B cell (primary cell): Measurements from ENCODE around the gene LACTB. TPM values are rescaled to one million over a fixed set of nuclear protein-coding genes. Genes with fewer than 3 reads are reported as not detected.

ENCODE experiments used
- ATAC-seq: fragments of 200-7000 bp; cut with Tn5 transposase; one replicate; pipeline ENCODE4 v1.10.0; 2021; ENCODE audit warnings: low read depth, mild to moderate bottlenecking, moderate number of reproducible peaks, moderate library complexity
- CTCF ChIA-PET: fragments of 350-600 bp; sonication (Branson Sonifier 250); formaldehyde crosslinking; loops from one replicate; lab custom pipeline; 2021; ENCODE audit warnings: antibody characterized with exemption, inconsistent platforms; lab: Charles Lee
- POLR2A ChIA-PET: fragments of 350-600 bp; sonication (Branson Sonifier 250); formaldehyde crosslinking; loops from one replicate; lab custom pipeline; 2021; ENCODE audit warnings: antibody characterized with exemption; lab: Charles Lee
- DNase-seq: peaks from one replicate; pipeline ENCODE4 v3.0.0; 2013
- H2AFZ ChIP-seq: 2 replicates; pipeline ENCODE4 v1.6.1; 2012; ENCODE audit warnings: mild to moderate bottlenecking, low read depth, low read length; ENCODE audit not compliant: insufficient read depth, poor library complexity, severe bottlenecking
- H3K27ac ChIP-seq, 2 donors: 1 replicate in 1 of 2; 2 replicates in 1 of 2; pipeline ENCODE4 v1.5.1; 2012 to 2013; ENCODE audit warnings: low read length in 2 of 2, mild to moderate bottlenecking in 2 of 2, moderate library complexity in 1 of 2
- H3K27me3 ChIP-seq, 4 experiments: fragments of 200-600 bp in 1 of 4; sonication (generic) in 1 of 4; replicated peaks in 1 of 4; 1 replicate in 2 of 4; 2 replicates in 2 of 4; pipeline versions ENCODE4 v1.6.1 to v1.7.0; 2013 to 2016; ENCODE audit warnings: low read length in 3 of 4, mild to moderate bottlenecking in 2 of 4, mixed read lengths in 1 of 4, moderate library complexity in 1 of 4; ENCODE audit not compliant: insufficient read depth in 4 of 4, control insufficient read depth in 3 of 4; ENCODE audit errors: control extremely low read depth in 1 of 4
- H3K36me3 ChIP-seq, 2 experiments: replicated peaks in 1 of 2; 1 replicate in 1 of 2; 2 replicates in 1 of 2; pipeline versions ENCODE4 v1.6.1 to v1.7.1; 2013; ENCODE audit warnings: low read length in 1 of 2; ENCODE audit not compliant: insufficient read depth in 2 of 2, control insufficient read depth in 1 of 2; ENCODE audit errors: control extremely low read depth in 1 of 2, extremely low read depth in 1 of 2
- H3K4me1 ChIP-seq, 2 donors: fragments of 200-600 bp in 1 of 2; sonication (generic) in 1 of 2; 1 replicate in 1 of 2; 2 replicates in 1 of 2; pipeline versions ENCODE4 v1.5.1 to v1.6.1; 2013 to 2017; ENCODE audit warnings: low read length in 2 of 2; ENCODE audit not compliant: control insufficient read depth in 2 of 2, insufficient read depth in 2 of 2
- H3K4me2 ChIP-seq: replicated peaks from 2 replicates; pipeline ENCODE3; 2012; ENCODE audit warnings: mild to moderate bottlenecking, low read depth, low read length; ENCODE audit not compliant: poor library complexity, severe bottlenecking
- H3K4me3 ChIP-seq, 5 experiments: fragments of 200-600 bp in 1 of 5; sonication (generic) in 1 of 5; 1 replicate in 3 of 5; 2 replicates in 2 of 5; pipeline versions ENCODE4 v1.5.1 to v1.7.0; 2011 to 2016; ENCODE audit warnings: low read length in 4 of 5, mild to moderate bottlenecking in 4 of 5, low read depth in 2 of 5, control low read depth in 1 of 5, moderate library complexity in 1 of 5; ENCODE audit not compliant: insufficient read depth in 1 of 5; ENCODE audit errors: control extremely low read depth in 1 of 5, extremely low read depth in 1 of 5
- H3K79me2 ChIP-seq: fragments of 200-600 bp; sonication (generic); one replicate; pipeline ENCODE4 v1.6.0; 2016; ENCODE audit warnings: low read length; ENCODE audit not compliant: control insufficient read depth, insufficient read depth
- H3K9ac ChIP-seq: fragments of 200-600 bp; sonication (generic); 2 replicates; pipeline ENCODE4 v1.6.1; 2017; ENCODE audit warnings: mild to moderate bottlenecking, low read length, moderate library complexity
- H3K9me3 ChIP-seq, 3 donors: one replicate each; pipeline versions ENCODE4 v1.6.1 to v1.7.1; 2013; ENCODE audit warnings: low read length in 2 of 3; ENCODE audit not compliant: control insufficient read depth in 2 of 3, insufficient read depth in 1 of 3; ENCODE audit errors: control extremely low read depth in 1 of 3
- H4K20me1 ChIP-seq: 2 replicates; pipeline ENCODE4 v1.6.0; 2012; ENCODE audit warnings: mild to moderate bottlenecking, low read length; ENCODE audit not compliant: insufficient read depth, control insufficient read depth, poor library complexity, severe bottlenecking
- H3K27ac Mint-ChIP-seq: one replicate; pipeline ENCODE4 v1.8.0; 2021; ENCODE audit warnings: mixed read lengths
- H3K27me3 Mint-ChIP-seq: one replicate; pipeline ENCODE4 v1.8.0; 2021; ENCODE audit warnings: mixed read lengths
- H3K4me1 Mint-ChIP-seq: one replicate; pipeline ENCODE4 v1.8.0; 2021; ENCODE audit warnings: mixed read lengths
- H3K4me3 Mint-ChIP-seq: one replicate; pipeline ENCODE4 v1.8.0; 2021; ENCODE audit warnings: mixed read lengths
- H3K9me3 Mint-ChIP-seq: one replicate; pipeline ENCODE4 v1.8.0; 2022; ENCODE audit warnings: mixed read lengths; ENCODE audit not compliant: insufficient read depth
- EZH2 ChIP-seq: IDR thresholded peaks from 2 replicates; pipeline ENCODE4 v1.6.1; 2012; ENCODE audit warnings: borderline replicate concordance, low read depth, mild to moderate bottlenecking, moderate library complexity, low read length; ENCODE audit not compliant: insufficient read depth, poor library complexity, severe bottlenecking
- WGBS: methylation state at CpG from one replicate; pipeline ENCODE4 v1.1.5; 2013; ENCODE audit warnings: missing lambda C conversion rate; ENCODE audit not compliant: insufficient coverage; 5-methylcytosine and 5-hydroxymethylcytosine counted together
- intact Hi-C: fragments of 100-400 bp; cut with micrococcal nuclease; formaldehyde crosslinking; loops from one replicate; pipeline ENCODE4 v1.10.0; 2022
- polyA plus RNA-seq: library from polyadenylated mRNA; depleted of rRNA; stranded (reverse); fragments of >200 nt; gene quantifications from 2 replicates; pipeline ENCODE4 v1.2.3, GENCODE V29; 2012
- total RNA-seq, 2 donors: library from RNA; stranded (reverse); fragments of 120-200 nt in 1 of 2; gene quantifications; 1 replicate in 1 of 2; 2 replicates in 1 of 2; pipeline versions ENCODE4 v1.2.3 to v1.2.4, GENCODE V29; 2013 to 2022
- TF ChIP-seq, protein P1 (sequence below): fragments of 200-600 bp; IDR thresholded peaks from one replicate; pipeline ENCODE4 v1.8.0; 2022; ENCODE audit warnings: antibody characterized with exemption, mild to moderate bottlenecking

Gene LACTB
- total and polyA plus RNA-seq, 2 donors (not counting 1 experiment from before 2014, with no cell fraction given) = 5.0 to 20.0 TPM

DNA sequence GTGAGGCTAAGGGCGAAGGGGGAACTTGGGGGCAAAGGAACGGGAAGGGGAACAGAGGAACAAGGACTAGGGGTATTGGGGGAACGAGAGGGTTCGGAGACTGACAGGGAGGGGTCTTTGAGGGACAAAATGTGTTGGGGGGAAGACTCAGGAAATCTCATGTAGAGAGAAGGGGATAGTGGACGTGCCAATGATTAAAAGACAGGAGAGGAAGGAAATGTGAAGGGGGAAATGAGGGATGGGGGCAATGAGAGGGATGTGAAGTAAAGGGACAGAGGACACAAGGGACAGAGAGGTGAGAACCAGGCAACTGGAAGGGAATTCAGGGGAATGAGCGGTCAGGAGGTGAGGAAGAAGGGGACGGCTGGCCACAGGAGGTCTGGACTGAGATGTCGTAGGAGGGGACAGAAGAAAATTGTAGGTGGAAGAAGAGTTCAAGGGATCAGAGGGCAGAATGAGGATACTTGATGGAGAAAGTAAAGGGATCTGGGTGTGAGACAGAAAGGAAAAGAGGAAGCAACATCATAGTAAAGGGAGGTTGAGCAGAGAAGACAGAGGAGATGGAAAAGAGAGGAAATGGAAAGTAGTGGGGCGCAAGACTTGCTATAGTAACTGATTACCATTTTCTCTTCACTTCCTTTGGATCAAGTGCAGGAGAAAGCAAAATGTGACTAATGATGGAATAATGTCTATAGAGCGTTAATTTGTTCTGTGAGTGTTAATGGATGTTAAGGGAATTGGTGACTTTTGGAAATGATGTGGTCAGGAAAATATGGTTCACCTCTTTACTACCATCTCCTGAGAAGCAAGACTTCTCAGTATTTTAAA lies 68.5 kb downstream of the LACTB start:
- ChIA-PET CTCF (interaction anchor here (0.6 to 1.6 kb wide), 2 partner anchors 88 to 734 kb away, joined by 3 to 5 read pairs; no protein-coding TSS in a partner anchor), POLR2A (interaction anchor here (0.9 to 1.6 kb wide), 3 partner anchors 32 to 88 kb away, joined by 6 to 13 read pairs (median 9); partner anchors contain the start of gene RPS27L)
- Mint-ChIP-seq H3K27me3 (no peaks in the 10 kb centered on the region), H3K27ac (peak overlapping the region; percentile 94), H3K4me3 (peak overlapping the region; percentile 98), H3K9me3 (no peaks in the 10 kb centered on the region), H3K4me1 (peaks cover 61% of the 10 kb centered on the region)
- Histone ChIP-seq H3K36me3 (no peaks in the 10 kb centered on the region), H3K27ac (peak overlapping the region; percentile 92 to 93), H3K9me3 (no peaks in the 10 kb centered on the region), H3K4me3 (peak overlapping the region; percentile 78 to 99 (median 94)), H4K20me1 (no peaks in the 10 kb centered on the region), H3K4me2 (peak overlapping the region; percentile 93), H3K9ac (peak overlapping the region; percentile 95), H3K4me1 (peaks cover 49 to 54% of the 10 kb centered on the region in 2 donors), H2AFZ (peak overlapping the region; percentile 95), H3K79me2 (peaks cover 63% of the 10 kb centered on the region), H3K27me3 (no peaks in the 10 kb centered on the region)
- intact Hi-C loops = loop anchor here (1.0 to 5.0 kb wide), 7 partner anchors 33 to 903 kb away; partner anchors contain the start of genes APH1B, CIAO2A, LACTB and RPS27L
- peak; percentile 63 for DNase-seq
- ATAC-seq = no peak
- TF ChIP-seq, protein P1, sequence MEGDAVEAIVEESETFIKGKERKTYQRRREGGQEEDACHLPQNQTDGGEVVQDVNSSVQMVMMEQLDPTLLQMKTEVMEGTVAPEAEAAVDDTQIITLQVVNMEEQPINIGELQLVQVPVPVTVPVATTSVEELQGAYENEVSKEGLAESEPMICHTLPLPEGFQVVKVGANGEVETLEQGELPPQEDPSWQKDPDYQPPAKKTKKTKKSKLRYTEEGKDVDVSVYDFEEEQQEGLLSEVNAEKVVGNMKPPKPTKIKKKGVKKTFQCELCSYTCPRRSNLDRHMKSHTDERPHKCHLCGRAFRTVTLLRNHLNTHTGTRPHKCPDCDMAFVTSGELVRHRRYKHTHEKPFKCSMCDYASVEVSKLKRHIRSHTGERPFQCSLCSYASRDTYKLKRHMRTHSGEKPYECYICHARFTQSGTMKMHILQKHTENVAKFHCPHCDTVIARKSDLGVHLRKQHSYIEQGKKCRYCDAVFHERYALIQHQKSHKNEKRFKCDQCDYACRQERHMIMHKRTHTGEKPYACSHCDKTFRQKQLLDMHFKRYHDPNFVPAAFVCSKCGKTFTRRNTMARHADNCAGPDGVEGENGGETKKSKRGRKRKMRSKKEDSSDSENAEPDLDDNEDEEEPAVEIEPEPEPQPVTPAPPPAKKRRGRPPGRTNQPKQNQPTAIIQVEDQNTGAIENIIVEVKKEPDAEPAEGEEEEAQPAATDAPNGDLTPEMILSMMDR = no peak
- TF ChIP-seq EZH2 = no peak
- 0% methylated on average over 8 of the region's 10 CpGs for WGBS
